DOHH2 (cell line): ENCODE measurements around the gene IRGC.

ENCODE experiments used
- H3F3A ChIP-seq: fragments of 200-600 bp; sonication (generic), shearing (Covaris generic); 2 replicates; pipeline ENCODE4 v1.6.0; 2016; ENCODE audit warnings: antibody characterized with exemption, mild to moderate bottlenecking; ENCODE audit not compliant: control insufficient read depth, insufficient read depth
- H3K27ac ChIP-seq: fragments of 200-600 bp; sonication (generic); 2 replicates; pipeline ENCODE4 v1.5.1; 2014; ENCODE audit warnings: low read depth, mild to moderate bottlenecking, low read length, moderate library complexity
- H3K27me3 ChIP-seq: fragments of 200-600 bp; sonication (generic); 2 replicates; pipeline ENCODE4 v1.6.1; 2014; ENCODE audit warnings: mild to moderate bottlenecking, low read length, mixed read lengths; ENCODE audit not compliant: control insufficient read depth
- H3K36me3 ChIP-seq: fragments of 200-600 bp; sonication (generic); 2 replicates; pipeline ENCODE4 v1.6.1; 2014; ENCODE audit warnings: mild to moderate bottlenecking, low read length, moderate library complexity, mixed read lengths; ENCODE audit not compliant: control insufficient read depth
- H3K4me1 ChIP-seq: fragments of 200-600 bp; sonication (generic); 2 replicates; pipeline ENCODE4 v1.6.1; 2014; ENCODE audit warnings: mild to moderate bottlenecking, low read length, mixed read lengths; ENCODE audit not compliant: control insufficient read depth
- H3K4me2 ChIP-seq: fragments of 200-600 bp; sonication (generic); 2 replicates; pipeline ENCODE4 v1.6.0; 2014; ENCODE audit warnings: mild to moderate bottlenecking, low read length, moderate library complexity
- H3K4me3 ChIP-seq: fragments of 200-600 bp; sonication (generic); 2 replicates; pipeline ENCODE4 v1.5.1; 2014; ENCODE audit warnings: mild to moderate bottlenecking, low read length, mixed read lengths
- H3K79me2 ChIP-seq: fragments of 200-600 bp; sonication (generic); 2 replicates; pipeline ENCODE4 v1.6.1; 2014; ENCODE audit warnings: mild to moderate bottlenecking, low read length, mixed read lengths; ENCODE audit not compliant: control insufficient read depth
- H3K9me2 ChIP-seq: fragments of 200-600 bp; sonication (generic); replicated peaks from 2 replicates; pipeline ENCODE4 v1.6.1; 2014; ENCODE audit warnings: mild to moderate bottlenecking, low read length, mixed read lengths; ENCODE audit not compliant: control insufficient read depth
- H3K9me3 ChIP-seq: fragments of 200-600 bp; sonication (generic); 2 replicates; pipeline ENCODE4 v1.6.1; 2014; ENCODE audit warnings: antibody characterized with exemption, low read length, mixed read lengths; ENCODE audit not compliant: control insufficient read depth, insufficient read depth
- H4K20me1 ChIP-seq: fragments of 200-600 bp; sonication (generic); 2 replicates; pipeline ENCODE4 v1.6.0; 2014; ENCODE audit warnings: low read depth, mild to moderate bottlenecking, antibody characterized with exemption, low read length, moderate library complexity; ENCODE audit not compliant: control insufficient read depth, insufficient read depth
- CTCF ChIP-seq: fragments of 200-600 bp; sonication (generic); IDR thresholded peaks from one replicate; pipeline ENCODE4 v1.5.1; 2014; ENCODE audit warnings: antibody characterized with exemption, mild to moderate bottlenecking, low read depth, low read length; ENCODE audit not compliant: poor library complexity, severe bottlenecking
- EZH2phosphoT487 ChIP-seq: fragments of 200-600 bp; sonication (generic); IDR thresholded peaks from 2 replicates; pipeline ENCODE4 v1.6.1; 2017; ENCODE audit warnings: borderline replicate concordance, mild to moderate bottlenecking, antibody characterized with exemption, low read length, moderate library complexity, mixed read lengths

Gene IRGC

GRCh38 chr19:43721469-43722048 is 5.7 kb downstream of the IRGC start:
- Histone ChIP-seq H3K9me3 (no peaks in the 10 kb centered on the region), H3K4me1 (peaks cover 10% of the 10 kb centered on the region), H3F3A (peaks cover 4% of the 10 kb centered on the region; the same call in 1 of the 2 replicates), H3K79me2 (no peaks in the 10 kb centered on the region), H3K4me3 (no peak overlapping the region), H4K20me1 (no peaks in the 10 kb centered on the region), H3K27ac (no peak overlapping the region), H3K36me3 (no peaks in the 10 kb centered on the region), H3K4me2 (no peak overlapping the region), H3K9me2 (no peaks in the 10 kb centered on the region), H3K27me3 (no peaks in the 10 kb centered on the region)
- TF ChIP-seq CTCF (no peak), EZH2phosphoT487 (no peak)

GRCh38 chr19:43723588-43723987 is 7.7 kb downstream of the IRGC start:
- H4K20me1 ChIP-seq = no peaks in the 10 kb centered on the region

GRCh38 chr19:43724896-43725295 is 9.0 kb downstream of the IRGC start:
- Histone ChIP-seq H3K36me3 (peaks cover 5% of the 10 kb centered on the region; the same call in 1 of the 2 replicates), H3K9me2 (no peaks in the 10 kb centered on the region), H3K4me3 (no peak overlapping the region), H3K27me3 (no peaks in the 10 kb centered on the region), H3K27ac (no peak overlapping the region), H3K79me2 (no peaks in the 10 kb centered on the region), H3K4me1 (peaks cover 10% of the 10 kb centered on the region), H4K20me1 (no peaks in the 10 kb centered on the region), H3F3A (peaks cover 4% of the 10 kb centered on the region; the same call in 1 of the 2 replicates), H3K9me3 (no peaks in the 10 kb centered on the region), H3K4me2 (peak overlapping the region; percentile 22; the same call in 1 of the 2 replicates)
- TF ChIP-seq CTCF (no peak), EZH2phosphoT487 (no peak)

More at GRCh38 chr19:43723588-43723987, 7.7 kb downstream of the IRGC start:
- Histone ChIP-seq H3K9me3 (no peaks in the 10 kb centered on the region), H3K4me1 (peaks cover 10% of the 10 kb centered on the region), H3F3A (peaks cover 4% of the 10 kb centered on the region; the same call in 1 of the 2 replicates), H3K27ac (no peak overlapping the region), H3K4me3 (no peak overlapping the region), H3K4me2 (no peak overlapping the region), H3K79me2 (no peaks in the 10 kb centered on the region), H3K36me3 (no peaks in the 10 kb centered on the region; the same call in 1 of the 2 replicates), H3K9me2 (no peaks in the 10 kb centered on the region), H3K27me3 (no peaks in the 10 kb centered on the region)
- no peak for TF ChIP-seq CTCF
- TF ChIP-seq EZH2phosphoT487 = no peak
